B cell (primary cell): ENCODE results near the gene ZNF784. TPM values are rescaled to one million over a fixed set of nuclear protein-coding genes. Genes with fewer than 3 reads are reported as not detected.

ENCODE experiments used
- ATAC-seq: fragments of 200-7000 bp; cut with Tn5 transposase; one replicate; pipeline ENCODE4 v1.10.0; 2021; ENCODE audit warnings: low read depth, mild to moderate bottlenecking, moderate number of reproducible peaks, moderate library complexity
- CTCF ChIA-PET: fragments of 350-600 bp; sonication (Branson Sonifier 250); formaldehyde crosslinking; loops from one replicate; lab custom pipeline; 2021; ENCODE audit warnings: antibody characterized with exemption, inconsistent platforms; lab: Charles Lee
- POLR2A ChIA-PET: fragments of 350-600 bp; sonication (Branson Sonifier 250); formaldehyde crosslinking; loops from one replicate; lab custom pipeline; 2021; ENCODE audit warnings: antibody characterized with exemption; lab: Charles Lee
- DNase-seq: peaks from one replicate; pipeline ENCODE4 v3.0.0; 2013
- H2AFZ ChIP-seq: 2 replicates; pipeline ENCODE4 v1.6.1; 2012; ENCODE audit warnings: mild to moderate bottlenecking, low read depth, low read length; ENCODE audit not compliant: insufficient read depth, poor library complexity, severe bottlenecking
- H3K27ac ChIP-seq, 2 donors: 1 replicate in 1 of 2; 2 replicates in 1 of 2; pipeline ENCODE4 v1.5.1; 2012 to 2013; ENCODE audit warnings: low read length in 2 of 2, mild to moderate bottlenecking in 2 of 2, moderate library complexity in 1 of 2
- H3K27me3 ChIP-seq, 4 experiments: fragments of 200-600 bp in 1 of 4; sonication (generic) in 1 of 4; replicated peaks in 1 of 4; 1 replicate in 2 of 4; 2 replicates in 2 of 4; pipeline versions ENCODE4 v1.6.1 to v1.7.0; 2013 to 2016; ENCODE audit warnings: low read length in 3 of 4, mild to moderate bottlenecking in 2 of 4, mixed read lengths in 1 of 4, moderate library complexity in 1 of 4; ENCODE audit not compliant: insufficient read depth in 4 of 4, control insufficient read depth in 3 of 4; ENCODE audit errors: control extremely low read depth in 1 of 4
- H3K36me3 ChIP-seq, 2 experiments: replicated peaks in 1 of 2; 1 replicate in 1 of 2; 2 replicates in 1 of 2; pipeline versions ENCODE4 v1.6.1 to v1.7.1; 2013; ENCODE audit warnings: low read length in 1 of 2; ENCODE audit not compliant: insufficient read depth in 2 of 2, control insufficient read depth in 1 of 2; ENCODE audit errors: control extremely low read depth in 1 of 2, extremely low read depth in 1 of 2
- H3K4me1 ChIP-seq, 2 donors: fragments of 200-600 bp in 1 of 2; sonication (generic) in 1 of 2; 1 replicate in 1 of 2; 2 replicates in 1 of 2; pipeline versions ENCODE4 v1.5.1 to v1.6.1; 2013 to 2017; ENCODE audit warnings: low read length in 2 of 2; ENCODE audit not compliant: control insufficient read depth in 2 of 2, insufficient read depth in 2 of 2
- H3K4me2 ChIP-seq: replicated peaks from 2 replicates; pipeline ENCODE3; 2012; ENCODE audit warnings: mild to moderate bottlenecking, low read depth, low read length; ENCODE audit not compliant: poor library complexity, severe bottlenecking
- H3K4me3 ChIP-seq, 5 experiments: fragments of 200-600 bp in 1 of 5; sonication (generic) in 1 of 5; 1 replicate in 3 of 5; 2 replicates in 2 of 5; pipeline versions ENCODE4 v1.5.1 to v1.7.0; 2011 to 2016; ENCODE audit warnings: low read length in 4 of 5, mild to moderate bottlenecking in 4 of 5, low read depth in 2 of 5, control low read depth in 1 of 5, moderate library complexity in 1 of 5; ENCODE audit not compliant: insufficient read depth in 1 of 5; ENCODE audit errors: control extremely low read depth in 1 of 5, extremely low read depth in 1 of 5
- H3K79me2 ChIP-seq: fragments of 200-600 bp; sonication (generic); one replicate; pipeline ENCODE4 v1.6.0; 2016; ENCODE audit warnings: low read length; ENCODE audit not compliant: control insufficient read depth, insufficient read depth
- H3K9ac ChIP-seq: fragments of 200-600 bp; sonication (generic); 2 replicates; pipeline ENCODE4 v1.6.1; 2017; ENCODE audit warnings: mild to moderate bottlenecking, low read length, moderate library complexity
- H3K9me3 ChIP-seq, 3 donors: one replicate each; pipeline versions ENCODE4 v1.6.1 to v1.7.1; 2013; ENCODE audit warnings: low read length in 2 of 3; ENCODE audit not compliant: control insufficient read depth in 2 of 3, insufficient read depth in 1 of 3; ENCODE audit errors: control extremely low read depth in 1 of 3
- H4K20me1 ChIP-seq: 2 replicates; pipeline ENCODE4 v1.6.0; 2012; ENCODE audit warnings: mild to moderate bottlenecking, low read length; ENCODE audit not compliant: insufficient read depth, control insufficient read depth, poor library complexity, severe bottlenecking
- H3K27ac Mint-ChIP-seq: one replicate; pipeline ENCODE4 v1.8.0; 2021; ENCODE audit warnings: mixed read lengths
- H3K27me3 Mint-ChIP-seq: one replicate; pipeline ENCODE4 v1.8.0; 2021; ENCODE audit warnings: mixed read lengths
- H3K4me1 Mint-ChIP-seq: one replicate; pipeline ENCODE4 v1.8.0; 2021; ENCODE audit warnings: mixed read lengths
- H3K4me3 Mint-ChIP-seq: one replicate; pipeline ENCODE4 v1.8.0; 2021; ENCODE audit warnings: mixed read lengths
- H3K9me3 Mint-ChIP-seq: one replicate; pipeline ENCODE4 v1.8.0; 2022; ENCODE audit warnings: mixed read lengths; ENCODE audit not compliant: insufficient read depth
- CTCF ChIP-seq: fragments of 200-600 bp; IDR thresholded peaks from one replicate; pipeline ENCODE4 v1.8.0; 2022; ENCODE audit warnings: antibody characterized with exemption, mild to moderate bottlenecking
- EZH2 ChIP-seq: IDR thresholded peaks from 2 replicates; pipeline ENCODE4 v1.6.1; 2012; ENCODE audit warnings: borderline replicate concordance, low read depth, mild to moderate bottlenecking, moderate library complexity, low read length; ENCODE audit not compliant: insufficient read depth, poor library complexity, severe bottlenecking
- WGBS: methylation state at CpG from one replicate; pipeline ENCODE4 v1.1.5; 2013; ENCODE audit warnings: missing lambda C conversion rate; ENCODE audit not compliant: insufficient coverage; 5-methylcytosine and 5-hydroxymethylcytosine counted together
- intact Hi-C: fragments of 100-400 bp; cut with micrococcal nuclease; formaldehyde crosslinking; loops from one replicate; pipeline ENCODE4 v1.10.0; 2022
- polyA plus RNA-seq: library from polyadenylated mRNA; depleted of rRNA; stranded (reverse); fragments of >200 nt; gene quantifications from 2 replicates; pipeline ENCODE4 v1.2.3, GENCODE V29; 2012
- total RNA-seq, 2 donors: library from RNA; stranded (reverse); fragments of 120-200 nt in 1 of 2; gene quantifications; 1 replicate in 1 of 2; 2 replicates in 1 of 2; pipeline versions ENCODE4 v1.2.3 to v1.2.4, GENCODE V29; 2013 to 2022

ZNF784 gene
- total and polyA plus RNA-seq, 2 donors (not counting 1 experiment from before 2014, with no cell fraction given), result 9.2 to 9.7 TPM

- DNase-seq, result peak; percentile 83
Measured at GRCh38 chr19:55580628-55581144, 43.7 kb downstream of the ZNF784 start, which contains the start of gene ZNF579. TSS of gene ZNF579 (minus strand) at chr19:55580848. CDS start at chr19:55579639, 1,209 bp downstream.

More at GRCh38 chr19:55580628-55581144, 43.7 kb downstream of the ZNF784 start, which contains the start of gene ZNF579:
- ChIA-PET POLR2A (interaction anchor here (0.6 to 1.9 kb wide), 4 partner anchors 14 to 26 kb away, joined by 3 to 8 read pairs (median 5); partner anchors contain the start of genes FIZ1 and ZNF865), CTCF (interaction anchor here (1.2 to 1.4 kb wide), 2 partner anchors 50 to 52 kb away, joined by 4 to 7 read pairs; no protein-coding TSS in a partner anchor)
- Histone ChIP-seq H3K4me2 (peak within 1 kb of the TSS; percentile 93), H3K9me3 (peaks cover 0 to 9% (median 0%) of the 10 kb centered on the region in 3 donors), H3K79me2 (no peaks in the 10 kb centered on the region), H3K9ac (peak within 1 kb of the TSS; percentile 80), H3K4me3 (peak within 1 kb of the TSS; percentile 19 to 78 (median 69)), H3K27me3 (no peaks in the 10 kb centered on the region), H3K36me3 (no peaks in the 10 kb centered on the region), H4K20me1 (no peaks in the 10 kb centered on the region), H3K4me1 (peaks cover 22 to 25% of the 10 kb centered on the region in 2 donors), H2AFZ (peak within 1 kb of the TSS; percentile 96), H3K27ac (peak within 1 kb of the TSS; percentile 66 to 80)
- H3K27me3 Mint-ChIP-seq, result no peaks in the 10 kb centered on the region
- WGBS, result 1% methylated on average over 8 of the region's 24 CpGs
- peak within 1 kb of the TSS; percentile 83 for H3K4me3 Mint-ChIP-seq
- no peak for TF ChIP-seq EZH2
- TF ChIP-seq CTCF, result no peak
- peak within 1 kb of the TSS; percentile 68 for H3K27ac Mint-ChIP-seq
- peak; percentile 71 for ATAC-seq
- H3K4me1 Mint-ChIP-seq, result peaks cover 33% of the 10 kb centered on the region
- H3K9me3 Mint-ChIP-seq, result no peaks in the 10 kb centered on the region
- intact Hi-C loops, result loop anchor here (2.0 kb wide), 1 partner anchor 18 kb away; the partner anchor contains the start of gene FIZ1
